ENCODE measurements around the gene TFEB.

- TF ChIP-seq CTCF (optimal IDR thresholded peaks at IDR 0.05 in 1 of 3, IDR thresholded peaks at IDR 0.05 in 1 of 3, conservative IDR thresholded peaks at IDR 0.05 in 1 of 3; ENCODE audit: extremely low read depth in 1 of 3, insufficient read depth in 2 of 3, low read length in 3 of 3) (no peak), EZH2 (IDR thresholded peaks at IDR 0.05; ENCODE audit: low read length) (no peak)
Measured at GRCh38 chr6:41648070-41648585, 87.3 kb downstream of the TFEB start.
